ENCODE measurements around the gene ITGA11. TPM values are rescaled to one million over a fixed set of nuclear protein-coding genes. Genes with fewer than 3 reads are reported as not detected.

ITGA11 gene
- total and polyA plus RNA-seq, 2 donors, result 2.9 to 16.6 TPM

GRCh38 chr15:68326711-68327354 lies 105.1 kb downstream of the ITGA11 start:
- Histone ChIP-seq H3K4me3 (ENCODE audit: low read depth, low read length) (no peak overlapping the region), H3K4me1 (ENCODE audit: insufficient read depth) (no peaks in the 10 kb centered on the region), H3K36me3 (ENCODE audit: insufficient read depth) (no peaks in the 10 kb centered on the region), H3K27ac (ENCODE audit: low read depth) (no peak overlapping the region)
- no peak for DNase-seq (ENCODE audit: extremely low spot score)
- WGBS, result 81% methylated on average over 11 of the region's 11 CpGs

- WGBS, result 92% methylated on average over 4 of the region's 4 CpGs
- Histone ChIP-seq H3K4me3 (ENCODE audit: low read depth, low read length) (no peak overlapping the region), H3K36me3 (ENCODE audit: insufficient read depth) (no peaks in the 10 kb centered on the region), H3K4me1 (ENCODE audit: insufficient read depth) (no peaks in the 10 kb centered on the region), H3K27ac (ENCODE audit: low read depth) (no peak overlapping the region)
- DNase-seq (ENCODE audit: extremely low spot score), result no peak
Measured at GRCh38 chr15:68325726-68326125, 106.2 kb downstream of the ITGA11 start.

GRCh38 chr15:68322796-68323195 lies 109.2 kb downstream of the ITGA11 start:
- Histone ChIP-seq H3K4me3 (ENCODE audit: low read depth, low read length) (no peak overlapping the region), H3K4me1 (ENCODE audit: insufficient read depth) (no peaks in the 10 kb centered on the region), H3K27ac (ENCODE audit: low read depth) (no peak overlapping the region), H3K36me3 (ENCODE audit: insufficient read depth) (no peaks in the 10 kb centered on the region)
- 77% methylated on average over 9 of the region's 9 CpGs for WGBS
- no peak for DNase-seq (ENCODE audit: extremely low spot score)

GRCh38 chr15:68321229-68321628 lies 110.7 kb downstream of the ITGA11 start:
- H3K27ac ChIP-seq (ENCODE audit: low read depth), result no peak overlapping the region
- no peak overlapping the region for H3K4me3 ChIP-seq (ENCODE audit: low read depth, low read length)
- no peaks in the 10 kb centered on the region for H3K36me3 ChIP-seq (ENCODE audit: insufficient read depth)
- H3K4me1 ChIP-seq (ENCODE audit: insufficient read depth), result no peaks in the 10 kb centered on the region
- DNase-seq (ENCODE audit: extremely low spot score), result no peak
- WGBS, result 79% methylated on average over 7 of the region's 7 CpGs

- Histone ChIP-seq H3K4me1 (ENCODE audit: insufficient read depth) (no peaks in the 10 kb centered on the region), H3K4me3 (ENCODE audit: low read depth, low read length) (no peak overlapping the region), H3K27ac (ENCODE audit: low read depth) (no peak overlapping the region), H3K36me3 (ENCODE audit: insufficient read depth) (no peaks in the 10 kb centered on the region)
- no peak for DNase-seq (ENCODE audit: extremely low spot score)
- 98% methylated on average over 12 of the region's 12 CpGs for WGBS
Measured at GRCh38 chr15:68319997-68320396, 112.0 kb downstream of the ITGA11 start.

- H3K27ac ChIP-seq (ENCODE audit: low read depth), result no peak overlapping the region
Measured at GRCh38 chr15:68318931-68319909, 112.7 kb downstream of the ITGA11 start.

GRCh38 chr15:68318008-68318835 lies 113.7 kb downstream of the ITGA11 start:
- Histone ChIP-seq H3K4me3 (ENCODE audit: low read depth, low read length) (no peak overlapping the region), H3K4me1 (ENCODE audit: insufficient read depth) (no peaks in the 10 kb centered on the region), H3K27ac (ENCODE audit: low read depth) (no peak overlapping the region), H3K36me3 (ENCODE audit: insufficient read depth) (no peaks in the 10 kb centered on the region)
- WGBS, result 88% methylated on average over 6 of the region's 6 CpGs
- no peak for DNase-seq (ENCODE audit: extremely low spot score)

More at GRCh38 chr15:68318931-68319909, 112.7 kb downstream of the ITGA11 start:
- Histone ChIP-seq H3K36me3 (ENCODE audit: insufficient read depth) (no peaks in the 10 kb centered on the region), H3K4me1 (ENCODE audit: insufficient read depth) (no peaks in the 10 kb centered on the region), H3K4me3 (ENCODE audit: low read depth, low read length) (no peak overlapping the region)
- WGBS, result 85% methylated on average over 18 of the region's 18 CpGs
- no peak for DNase-seq (ENCODE audit: extremely low spot score)

- no peak for DNase-seq (ENCODE audit: extremely low spot score)
- H3K27ac ChIP-seq (ENCODE audit: low read depth), result no peak overlapping the region
- WGBS, result 90% methylated on average over 16 of the region's 16 CpGs
- H3K36me3 ChIP-seq (ENCODE audit: insufficient read depth), result no peaks in the 10 kb centered on the region
- no peak overlapping the region for H3K4me3 ChIP-seq (ENCODE audit: low read depth, low read length)
- H3K4me1 ChIP-seq (ENCODE audit: insufficient read depth), result no peaks in the 10 kb centered on the region
Measured at GRCh38 chr15:68317281-68318007, 114.5 kb downstream of the ITGA11 start.

GRCh38 chr15:68316061-68316804 lies 115.7 kb downstream of the ITGA11 start:
- no peaks in the 10 kb centered on the region for H3K36me3 ChIP-seq (ENCODE audit: insufficient read depth)
- H3K4me3 ChIP-seq (ENCODE audit: low read depth, low read length), result no peak overlapping the region
- H3K27ac ChIP-seq (ENCODE audit: low read depth), result no peak overlapping the region
- 79% methylated on average over 17 of the region's 17 CpGs for WGBS
- no peaks in the 10 kb centered on the region for H3K4me1 ChIP-seq (ENCODE audit: insufficient read depth)
- DNase-seq (ENCODE audit: extremely low spot score), result no peak

- no peak for DNase-seq (ENCODE audit: extremely low spot score)
- WGBS, result 77% methylated on average over 11 of the region's 11 CpGs
- H3K4me1 ChIP-seq (ENCODE audit: insufficient read depth), result no peaks in the 10 kb centered on the region
Measured at GRCh38 chr15:68315495-68316031, 116.4 kb downstream of the ITGA11 start.

GRCh38 chr15:68315035-68315434 lies 116.9 kb downstream of the ITGA11 start:
- H3K36me3 ChIP-seq (ENCODE audit: insufficient read depth), result no peaks in the 10 kb centered on the region
- no peak for DNase-seq (ENCODE audit: extremely low spot score)

More at GRCh38 chr15:68315495-68316031, 116.4 kb downstream of the ITGA11 start:
- Histone ChIP-seq H3K36me3 (ENCODE audit: insufficient read depth) (no peaks in the 10 kb centered on the region), H3K27ac (ENCODE audit: low read depth) (no peak overlapping the region), H3K4me3 (ENCODE audit: low read depth, low read length) (no peak overlapping the region)

GRCh38 chr15:68314563-68314962 lies 117.4 kb downstream of the ITGA11 start:
- no peaks in the 10 kb centered on the region for H3K4me1 ChIP-seq (ENCODE audit: insufficient read depth)
- H3K27ac ChIP-seq (ENCODE audit: low read depth), result no peak overlapping the region
- H3K36me3 ChIP-seq (ENCODE audit: insufficient read depth), result no peaks in the 10 kb centered on the region
- 83% methylated on average over 11 of the region's 11 CpGs for WGBS
- H3K4me3 ChIP-seq (ENCODE audit: low read depth, low read length), result no peak overlapping the region
- DNase-seq (ENCODE audit: extremely low spot score), result no peak

More at GRCh38 chr15:68315035-68315434, 116.9 kb downstream of the ITGA11 start:
- Histone ChIP-seq H3K4me3 (ENCODE audit: low read depth, low read length) (no peak overlapping the region), H3K27ac (ENCODE audit: low read depth) (no peak overlapping the region), H3K4me1 (ENCODE audit: insufficient read depth) (no peaks in the 10 kb centered on the region)
- 86% methylated on average over 1 of the region's 1 CpG for WGBS
